Measurements from ENCODE around the gene BGN.

DNA sequence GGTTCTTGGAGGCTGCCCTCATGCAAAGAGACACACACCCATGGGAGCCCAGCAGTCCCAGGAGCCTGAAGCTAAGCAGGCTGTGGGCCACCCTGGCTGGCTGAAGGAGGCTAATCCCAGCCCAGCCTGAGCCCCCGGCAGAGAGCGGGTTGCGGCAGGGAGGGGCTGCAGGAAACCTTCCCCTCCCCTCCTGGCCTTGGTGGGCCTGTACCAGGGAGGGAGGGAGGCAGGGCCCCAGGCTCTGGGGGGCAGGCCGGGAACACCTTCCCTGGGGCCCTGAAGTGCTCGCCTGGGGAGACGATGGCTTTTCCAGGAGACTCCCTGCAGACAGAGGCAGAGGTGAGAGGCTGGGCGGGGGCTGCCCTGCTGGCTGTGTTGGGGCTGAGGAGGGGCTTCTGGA is 3.7 kb downstream of the BGN start:
- no peak for TF ChIP-seq EZH2phosphoT487 (IDR thresholded peaks at IDR 0.05; ENCODE audit: low read depth)
- TF ChIP-seq, protein P1, sequence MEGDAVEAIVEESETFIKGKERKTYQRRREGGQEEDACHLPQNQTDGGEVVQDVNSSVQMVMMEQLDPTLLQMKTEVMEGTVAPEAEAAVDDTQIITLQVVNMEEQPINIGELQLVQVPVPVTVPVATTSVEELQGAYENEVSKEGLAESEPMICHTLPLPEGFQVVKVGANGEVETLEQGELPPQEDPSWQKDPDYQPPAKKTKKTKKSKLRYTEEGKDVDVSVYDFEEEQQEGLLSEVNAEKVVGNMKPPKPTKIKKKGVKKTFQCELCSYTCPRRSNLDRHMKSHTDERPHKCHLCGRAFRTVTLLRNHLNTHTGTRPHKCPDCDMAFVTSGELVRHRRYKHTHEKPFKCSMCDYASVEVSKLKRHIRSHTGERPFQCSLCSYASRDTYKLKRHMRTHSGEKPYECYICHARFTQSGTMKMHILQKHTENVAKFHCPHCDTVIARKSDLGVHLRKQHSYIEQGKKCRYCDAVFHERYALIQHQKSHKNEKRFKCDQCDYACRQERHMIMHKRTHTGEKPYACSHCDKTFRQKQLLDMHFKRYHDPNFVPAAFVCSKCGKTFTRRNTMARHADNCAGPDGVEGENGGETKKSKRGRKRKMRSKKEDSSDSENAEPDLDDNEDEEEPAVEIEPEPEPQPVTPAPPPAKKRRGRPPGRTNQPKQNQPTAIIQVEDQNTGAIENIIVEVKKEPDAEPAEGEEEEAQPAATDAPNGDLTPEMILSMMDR (IDR thresholded peaks at IDR 0.05; ENCODE audit: low read depth, low read length) = no peak
